Measurements from ENCODE around the gene GARRE1.
"Not testable (repeated sequence)": the region's sequence is repeated elsewhere in the genome, so short reads cannot be mapped to it uniquely, and the experiment has no call there.

GARRE1 gene

GRCh38 chr19:34277244-34277643 lies 22.9 kb downstream of the GARRE1 start:
- DNase-seq (ENCODE audit: insufficient read length, low spot score) (no peak), FAIRE-seq (no peak)
- no peak for TF ChIP-seq POLR2A (IDR thresholded peaks at IDR 0.05; ENCODE audit: low read depth, low read length)

GRCh38 chr19:34278783-34279182 lies 24.4 kb downstream of the GARRE1 start:
- TF ChIP-seq POLR2A (IDR thresholded peaks at IDR 0.05; ENCODE audit: low read depth, low read length): no peak
- no peak for FAIRE-seq
- DNase-seq (ENCODE audit: insufficient read length, low spot score): no peak

- FAIRE-seq; DNase-seq (ENCODE audit: insufficient read length, low spot score): not testable (repeated sequence)
These were observed 27.1 kb downstream of the GARRE1 start for GRCh38 chr19:34281444-34281843.

GRCh38 chr19:34282611-34283519 lies 28.5 kb downstream of the GARRE1 start:
- peak; percentile 53 for FAIRE-seq
- DNase-seq (ENCODE audit: insufficient read length, low spot score): no peak
- TF ChIP-seq POLR2A (IDR thresholded peaks at IDR 0.05; ENCODE audit: low read depth, low read length): no peak

GRCh38 chr19:34284505-34284904 lies 30.2 kb downstream of the GARRE1 start:
- FAIRE-seq (no peak), DNase-seq (ENCODE audit: insufficient read length, low spot score) (no peak)
- no peak for TF ChIP-seq POLR2A (IDR thresholded peaks at IDR 0.05; ENCODE audit: low read depth, low read length)

- DNase-seq (ENCODE audit: insufficient read length, low spot score): no peak
- FAIRE-seq: no peak
- no peak for TF ChIP-seq POLR2A (IDR thresholded peaks at IDR 0.05; ENCODE audit: low read depth, low read length)
These were observed 33.3 kb downstream of the GARRE1 start for GRCh38 chr19:34287662-34288140.

- no peak for FAIRE-seq
- TF ChIP-seq POLR2A (IDR thresholded peaks at IDR 0.05; ENCODE audit: low read depth, low read length): no peak
- DNase-seq (ENCODE audit: insufficient read length, low spot score): no peak
These were observed 34.0 kb downstream of the GARRE1 start for GRCh38 chr19:34288381-34288780.

GRCh38 chr19:34291235-34291634 lies 36.9 kb downstream of the GARRE1 start:
- TF ChIP-seq POLR2A (IDR thresholded peaks at IDR 0.05; ENCODE audit: low read depth, low read length): no peak
- no peak for FAIRE-seq
- no peak for DNase-seq (ENCODE audit: insufficient read length, low spot score)

GRCh38 chr19:34295103-34295502 lies 40.7 kb downstream of the GARRE1 start:
- DNase-seq (ENCODE audit: insufficient read length, low spot score): no peak
- FAIRE-seq: no peak
- no peak for TF ChIP-seq POLR2A (IDR thresholded peaks at IDR 0.05; ENCODE audit: low read depth, low read length)

GRCh38 chr19:34298891-34299520 lies 44.7 kb downstream of the GARRE1 start:
- DNase-seq (ENCODE audit: insufficient read length, low spot score): no peak
- no peak for FAIRE-seq
- no peak for TF ChIP-seq POLR2A (IDR thresholded peaks at IDR 0.05; ENCODE audit: low read depth, low read length)

GRCh38 chr19:34299576-34299975 lies 45.2 kb downstream of the GARRE1 start:
- DNase-seq (ENCODE audit: insufficient read length, low spot score) (no peak), FAIRE-seq (no peak)
- TF ChIP-seq POLR2A (IDR thresholded peaks at IDR 0.05; ENCODE audit: low read depth, low read length): no peak

- TF ChIP-seq POLR2A (IDR thresholded peaks at IDR 0.05; ENCODE audit: low read depth, low read length): no peak
- no peak for FAIRE-seq
- no peak for DNase-seq (ENCODE audit: insufficient read length, low spot score)
These were observed 46.0 kb downstream of the GARRE1 start for GRCh38 chr19:34300380-34300779.

GRCh38 chr19:34300962-34301361 lies 46.6 kb downstream of the GARRE1 start:
- TF ChIP-seq POLR2A (IDR thresholded peaks at IDR 0.05; ENCODE audit: low read depth, low read length): no peak
- FAIRE-seq (no peak), DNase-seq (ENCODE audit: insufficient read length, low spot score) (no peak)

Measured in H54 (cell line).